HCT116 (cell line): Measurements from ENCODE around the gene CBLB. TPM values are rescaled to one million over a fixed set of nuclear protein-coding genes. Genes with fewer than 3 reads are reported as not detected.

ENCODE experiments used
- ATAC-seq: fragments of 200-7000 bp; cut with Tn5 transposase; 2 replicates; pipeline ENCODE4 v1.9.1; 2020; ENCODE audit warnings: mild to moderate bottlenecking, moderate library complexity
- BruUV-seq: library from RNA; stranded (reverse); fragments of 400-500 nt; replicated peaks from 2 replicates; lab custom pipeline; 2021; lab: Mats Ljungman, UMichigan
- CTCF ChIA-PET: fragments of 300-600 bp; sonication (Branson Sonifier 250); formaldehyde crosslinking; loops from one replicate; lab custom pipeline; 2021; ENCODE audit warnings: antibody characterized with exemption; lab: Charles Lee
- POLR2A ChIA-PET: fragments of 300-600, 350-600 bp; sonication (Branson Sonifier 250); formaldehyde crosslinking; loops from one replicate; lab custom pipeline; 2021; ENCODE audit warnings: antibody characterized with exemption; lab: Charles Lee
- RAD21 ChIA-PET, 2 experiments: fragments of 300-600 bp; sonication (Branson Sonifier 250); formaldehyde crosslinking; loops; one replicate each; lab custom pipeline; 2023; ENCODE audit warnings: low total read pairs in 2 of 2; ENCODE audit not compliant: uncharacterized antibody in 2 of 2, unreplicated experiment in 2 of 2, low non-redundant PET in 1 of 2; lab: Charles Lee
- DNase-seq: peaks from one replicate; pipeline ENCODE4 v3.0.0-alpha.2; 2010; ENCODE audit warnings: low read depth, low spot score
- H2AFZ ChIP-seq: fragments of 200-600 bp; shearing (Covaris generic), sonication (generic); 2 replicates; pipeline ENCODE4 v1.6.1; 2017; ENCODE audit warnings: low read depth, mixed run types, mixed read lengths, antibody characterized with exemption, low read length; ENCODE audit not compliant: poor library complexity, severe bottlenecking
- H3K27ac ChIP-seq: 2 replicates; pipeline ENCODE4 v1.5.1; 2012; ENCODE audit warnings: low read depth, low read length
- H3K27me3 ChIP-seq: fragments of 200-600 bp; sonication (generic); 2 replicates; pipeline ENCODE4 v1.6.1; 2016; ENCODE audit warnings: mixed run types, low read length, mixed read lengths; ENCODE audit not compliant: insufficient read depth
- H3K36me3 ChIP-seq, 2 experiments: fragments of 200-500 bp in 1 of 2; fragments of 200-600 bp in 1 of 2; sonication (Bioruptor generic) in 1 of 2; sonication (generic) in 1 of 2; 2 replicates each; pipeline versions ENCODE4 v1.5.1 to v1.6.1; 2014 to 2016; ENCODE audit warnings: low read length in 2 of 2, inconsistent platforms in 1 of 2, mixed read lengths in 1 of 2, mixed run types in 1 of 2; ENCODE audit not compliant: insufficient read depth in 2 of 2, control insufficient read depth in 1 of 2
- H3K4me1 ChIP-seq, 2 experiments: fragments of 200-600 bp in 1 of 2; sonication (generic) in 1 of 2; 2 replicates each; pipeline versions ENCODE4 v1.5.1 to v1.6.1; 2012 to 2017; ENCODE audit warnings: low read length in 2 of 2, inconsistent platforms in 1 of 2, mild to moderate bottlenecking in 1 of 2, mixed read lengths in 1 of 2, mixed run types in 1 of 2, moderate library complexity in 1 of 2; ENCODE audit not compliant: insufficient read depth in 2 of 2, control insufficient read depth in 1 of 2
- H3K4me2 ChIP-seq: fragments of 200-600 bp; sonication (generic); 2 replicates; pipeline ENCODE4 v1.6.1; 2017; ENCODE audit warnings: mixed run types, low read length, mixed read lengths
- H3K4me3 ChIP-seq, 2 experiments: fragments of 200-600 bp in 1 of 2; sonication (generic) in 1 of 2; replicated peaks in 1 of 2; 2 replicates each; pipeline ENCODE4 v1.5.1; 2011 to 2016; ENCODE audit warnings: low read length in 2 of 2, control low read depth in 1 of 2, low read depth in 1 of 2, mild to moderate bottlenecking in 1 of 2, mixed read lengths in 1 of 2, mixed run types in 1 of 2
- H3K79me2 ChIP-seq: fragments of 200-600 bp; sonication (generic); 2 replicates; pipeline ENCODE4 v1.6.1; 2017; ENCODE audit warnings: mild to moderate bottlenecking, mixed run types, low read length, moderate library complexity, mixed read lengths; ENCODE audit not compliant: insufficient read depth
- H3K9ac ChIP-seq: fragments of 200-600 bp; sonication (generic); 2 replicates; pipeline ENCODE4 v1.6.1; 2016; ENCODE audit warnings: low read length, mixed read lengths
- H3K9me2 ChIP-seq: fragments of 200-600 bp; sonication (generic), shearing (Covaris generic); 2 replicates; pipeline ENCODE4 v1.6.1; 2017; ENCODE audit warnings: mixed run types, mild to moderate bottlenecking, moderate library complexity; ENCODE audit not compliant: insufficient read depth
- H3K9me3 ChIP-seq, 2 experiments: fragments of 200-500 bp in 1 of 2; fragments of 200-600 bp in 1 of 2; sonication (Bioruptor generic) in 1 of 2; sonication (generic) in 1 of 2; 2 replicates each; pipeline ENCODE4 v1.6.1; 2014 to 2017; ENCODE audit warnings: low read length in 2 of 2, mixed read lengths in 2 of 2, inconsistent platforms in 1 of 2, low read depth in 1 of 2, mild to moderate bottlenecking in 1 of 2, mixed run types in 1 of 2, moderate library complexity in 1 of 2; ENCODE audit not compliant: control insufficient read depth in 1 of 2, insufficient read depth in 1 of 2
- H4K20me1 ChIP-seq: fragments of 200-600 bp; sonication (generic), shearing (Covaris generic); 2 replicates; pipeline ENCODE4 v1.6.1; 2017; ENCODE audit warnings: mixed run types, mild to moderate bottlenecking, moderate library complexity; ENCODE audit not compliant: insufficient read depth
- ELF1 ChIP-seq: IDR thresholded peaks from 2 replicates; pipeline ENCODE4 v1.6.1; 2012; ENCODE audit warnings: low read depth, borderline replicate concordance
- EZH2 ChIP-seq: fragments of 200-600 bp; sonication (generic); IDR thresholded peaks from 2 replicates; pipeline ENCODE4 v1.6.1; 2017; ENCODE audit warnings: antibody characterized with exemption, mixed run types
- POLR2A ChIP-seq: IDR thresholded peaks from 2 replicates; pipeline ENCODE4 v1.7.0; 2011; ENCODE audit warnings: borderline replicate concordance; ENCODE audit not compliant: insufficient read depth, insufficient read length; ENCODE audit errors: extremely low read depth
- RAD21 ChIP-seq: IDR thresholded peaks from 2 replicates; pipeline ENCODE4 v1.6.1; 2012; ENCODE audit warnings: low read depth, mild to moderate bottlenecking
- REST ChIP-seq: IDR thresholded peaks from 2 replicates; pipeline ENCODE4 v1.6.1; 2012; ENCODE audit warnings: low read depth
- SIN3A ChIP-seq: IDR thresholded peaks from 2 replicates; pipeline ENCODE4 v1.6.1; 2012; ENCODE audit warnings: low read depth
- ZBTB33 ChIP-seq: IDR thresholded peaks from 2 replicates; pipeline ENCODE4 v1.6.1; 2011; ENCODE audit warnings: mild to moderate bottlenecking, low read length, moderate library complexity; ENCODE audit not compliant: insufficient replicate concordance; ENCODE audit errors: extremely low read depth
- intact Hi-C: fragments of 100-400 bp; cut with micrococcal nuclease; formaldehyde crosslinking; loops from 2 replicates; pipeline ENCODE4 v1.10.0; 2022
- total RNA-seq: library from RNA; stranded (reverse); gene quantifications from one replicate; pipeline ENCODE4 v1.2.1, GENCODE V29; 2021; ENCODE audit not compliant: unreplicated experiment

The CBLB gene
- total RNA-seq, 1 experiment from 2014 or later, result 10.4 TPM

- TF ChIP-seq RAD21 (peak; percentile 26; the same call in 1 of the 2 replicates), EZH2 (no peak)
Measured at GRCh38 chr3:105827959-105828358, 40.9 kb downstream of the CBLB start (continued).

- ChIA-PET POLR2A (no interaction called here), RAD21 (no interaction called here), CTCF (no interaction called here)
- Histone ChIP-seq H3K9ac (no peak overlapping the region), H3K4me2 (no peak overlapping the region), H3K9me2 (no peaks in the 10 kb centered on the region), H3K36me3 (no peaks in the 10 kb centered on the region), H3K79me2 (no peaks in the 10 kb centered on the region), H3K9me3 (no peaks in the 10 kb centered on the region), H3K27ac (no peak overlapping the region), H3K27me3 (no peaks in the 10 kb centered on the region), H3K4me3 (no peak overlapping the region), H3K4me1 (peaks cover 30 to 40% of the 10 kb centered on the region in 2 experiments), H4K20me1 (no peaks in the 10 kb centered on the region), H2AFZ (no peak overlapping the region)
- TF ChIP-seq REST, result no peak
- TF ChIP-seq SIN3A, result no peak
- no peak for TF ChIP-seq POLR2A
- TF ChIP-seq ZBTB33, result no peak
- no peak for TF ChIP-seq ELF1
- ATAC-seq (no peak), DNase-seq (no peak)
- intact Hi-C loops, result no loop called here
- BruUV-seq, result no TSS peak
Measured at GRCh38 chr3:105826778-105827634, 41.8 kb downstream of the CBLB start.
